WTC11 (cell line): ENCODE measurements around the gene IFNG-AS1. TPM values are rescaled to one million over a fixed set of nuclear protein-coding genes. Genes with fewer than 3 reads are reported as not detected.

Experiments used
- ATAC-seq: fragments of 200-7000 bp; cut with Tn5 transposase; 2 replicates; pipeline ENCODE4 v1.10.0; 2021; ENCODE audit warnings: mild to moderate bottlenecking, moderate library complexity
- CTCF ChIA-PET: fragments of 300-600 bp; sonication (Branson Sonifier 250); formaldehyde crosslinking; loops from one replicate; lab custom pipeline; 2021; ENCODE audit warnings: antibody characterized with exemption; lab: Charles Lee
- POLR2A ChIA-PET: fragments of 350-600 bp; sonication (Branson Sonifier 250); formaldehyde crosslinking; loops from one replicate; lab custom pipeline; 2021; ENCODE audit warnings: antibody characterized with exemption; lab: Charles Lee
- DNase-seq: peaks from one replicate; pipeline ENCODE4 v3.0.0; 2021; ENCODE audit warnings: low spot score
- H3K27ac Mint-ChIP-seq: 2 replicates; pipeline ENCODE4 v1.8.0; 2021; ENCODE audit warnings: mixed read lengths
- H3K27me3 Mint-ChIP-seq: 2 replicates; pipeline ENCODE4 v1.8.0; 2021; ENCODE audit warnings: low read depth, mild to moderate bottlenecking, moderate library complexity, mixed read lengths
- H3K36me3 Mint-ChIP-seq: 2 replicates; pipeline ENCODE4 v1.8.0; 2021; ENCODE audit warnings: mixed read lengths
- H3K4me1 Mint-ChIP-seq: 2 replicates; pipeline ENCODE4 v1.8.0; 2022; ENCODE audit warnings: mixed read lengths
- H3K4me3 Mint-ChIP-seq: 2 replicates; pipeline ENCODE4 v1.8.0; 2021; ENCODE audit warnings: mild to moderate bottlenecking, moderate library complexity, mixed read lengths
- H3K9me3 Mint-ChIP-seq: 2 replicates; pipeline ENCODE4 v1.8.0; 2021; ENCODE audit warnings: mixed read lengths
- E2F1 ChIP-seq: sonication (generic); formaldehyde crosslinking; IDR thresholded peaks from 2 replicates; pipeline ENCODE4 v1.8.0; 2022; ENCODE audit warnings: mild to moderate bottlenecking, missing genetic modification reagents
- ELF4 ChIP-seq: sonication (generic); formaldehyde crosslinking; IDR thresholded peaks from 2 replicates; pipeline ENCODE4 v1.8.1; 2022; ENCODE audit warnings: low read depth, mild to moderate bottlenecking, moderate library complexity, missing genetic modification reagents
- ERG ChIP-seq: fragments of 250-450 bp; sonication (Bioruptor Pico); IDR thresholded peaks from 2 replicates; pipeline ENCODE4 v1.8.0; 2021; ENCODE audit warnings: mild to moderate bottlenecking
- ETV6 ChIP-seq: sonication (generic); formaldehyde crosslinking; IDR thresholded peaks from 2 replicates; pipeline ENCODE4 v1.8.1; 2022; ENCODE audit warnings: mild to moderate bottlenecking, missing genetic modification reagents
- FOXK1 ChIP-seq: sonication (generic); formaldehyde crosslinking; IDR thresholded peaks from 2 replicates; pipeline ENCODE4 v1.8.0; 2022; ENCODE audit warnings: mild to moderate bottlenecking, moderate library complexity, missing genetic modification reagents
- KAT7 ChIP-seq: sonication (generic); formaldehyde crosslinking; IDR thresholded peaks from 2 replicates; pipeline ENCODE4 v1.8.1; 2023; ENCODE audit warnings: missing genetic modification reagents, mild to moderate bottlenecking, borderline replicate concordance
- MYBL2 ChIP-seq: sonication (generic); formaldehyde crosslinking; IDR thresholded peaks from 2 replicates; pipeline ENCODE4 v1.8.1; 2023; ENCODE audit warnings: mild to moderate bottlenecking, moderate library complexity, missing genetic modification reagents
- NFE2L1 ChIP-seq: sonication (generic); formaldehyde crosslinking; IDR thresholded peaks from 2 replicates; pipeline ENCODE4 v1.8.1; 2023; ENCODE audit warnings: missing genetic modification reagents
- SMAD4 ChIP-seq: sonication (generic); formaldehyde crosslinking; IDR thresholded peaks from 2 replicates; pipeline ENCODE4 v1.8.0; 2022; ENCODE audit warnings: mild to moderate bottlenecking, missing genetic modification reagents
- ZBTB43 ChIP-seq: sonication (generic); formaldehyde crosslinking; IDR thresholded peaks from 2 replicates; pipeline ENCODE4 v1.8.1; 2023; ENCODE audit warnings: mild to moderate bottlenecking, missing genetic modification reagents
- ZNF317 ChIP-seq: sonication (generic); formaldehyde crosslinking; IDR thresholded peaks from 2 replicates; pipeline ENCODE4 v1.8.1; 2023; ENCODE audit warnings: low read depth, mild to moderate bottlenecking, moderate library complexity, missing genetic modification reagents, borderline replicate concordance
- ZNF423 ChIP-seq: fragments of 250-450 bp; sonication (Bioruptor Pico); IDR thresholded peaks from 2 replicates; pipeline ENCODE4 v2.1.2; 2022; ENCODE audit warnings: mild to moderate bottlenecking, moderate library complexity
- ZNF512 ChIP-seq: sonication (generic); formaldehyde crosslinking; IDR thresholded peaks from 2 replicates; pipeline ENCODE4 v1.8.1; 2022; ENCODE audit warnings: missing genetic modification reagents, borderline replicate concordance
- ZNF671 ChIP-seq: fragments of 250-450 bp; sonication (Bioruptor Pico); IDR thresholded peaks from 2 replicates; pipeline ENCODE4 v1.8.0; 2021; ENCODE audit warnings: mild to moderate bottlenecking
- total RNA-seq: library from RNA; stranded (reverse); gene quantifications from 3 replicates; pipeline ENCODE4 v1.2.3, GENCODE V29; 2021
- TF ChIP-seq, protein P1 (sequence below): fragments of 250-450 bp; sonication (Bioruptor Pico); conservative IDR thresholded peaks from 2 replicates; pipeline ENCODE4 v1.9.0; 2021; ENCODE audit warnings: mild to moderate bottlenecking
- TF ChIP-seq, protein P2 (sequence below): fragments of 250-450 bp; sonication (Bioruptor Pico); IDR thresholded peaks from 2 replicates; pipeline ENCODE4 v1.9.0; 2021; ENCODE audit warnings: mild to moderate bottlenecking, borderline replicate concordance
- TF ChIP-seq, protein P3 (sequence below): sonication (generic); formaldehyde crosslinking; IDR thresholded peaks from 2 replicates; pipeline ENCODE4 v1.8.0; 2022; ENCODE audit warnings: mild to moderate bottlenecking, missing genetic modification reagents
- TF ChIP-seq, protein P4 (sequence below): sonication (generic); formaldehyde crosslinking; IDR thresholded peaks from 2 replicates; pipeline ENCODE4 v1.8.0; 2022; ENCODE audit warnings: missing genetic modification reagents

Gene IFNG-AS1
- total RNA-seq, 1 experiment from 2014 or later: not detected

GRCh38 chr12:68056300-68056699 lies 67.1 kb downstream of the IFNG-AS1 start:
- ChIA-PET CTCF (no interaction called here), POLR2A (no interaction called here)
- DNase-seq (no peak), ATAC-seq (no peak)
- H3K36me3 Mint-ChIP-seq: peaks cover 21% of the 10 kb centered on the region
- H3K4me3 Mint-ChIP-seq: no peak overlapping the region
- no peaks in the 10 kb centered on the region for H3K4me1 Mint-ChIP-seq
- H3K9me3 Mint-ChIP-seq: peaks cover 51% of the 10 kb centered on the region
- peaks cover 1% of the 10 kb centered on the region; the same call in 1 of the 2 replicates for H3K27me3 Mint-ChIP-seq
- no peak for TF ChIP-seq ZBTB43 (CRISPR knock-in tag)
- TF ChIP-seq, protein P1, sequence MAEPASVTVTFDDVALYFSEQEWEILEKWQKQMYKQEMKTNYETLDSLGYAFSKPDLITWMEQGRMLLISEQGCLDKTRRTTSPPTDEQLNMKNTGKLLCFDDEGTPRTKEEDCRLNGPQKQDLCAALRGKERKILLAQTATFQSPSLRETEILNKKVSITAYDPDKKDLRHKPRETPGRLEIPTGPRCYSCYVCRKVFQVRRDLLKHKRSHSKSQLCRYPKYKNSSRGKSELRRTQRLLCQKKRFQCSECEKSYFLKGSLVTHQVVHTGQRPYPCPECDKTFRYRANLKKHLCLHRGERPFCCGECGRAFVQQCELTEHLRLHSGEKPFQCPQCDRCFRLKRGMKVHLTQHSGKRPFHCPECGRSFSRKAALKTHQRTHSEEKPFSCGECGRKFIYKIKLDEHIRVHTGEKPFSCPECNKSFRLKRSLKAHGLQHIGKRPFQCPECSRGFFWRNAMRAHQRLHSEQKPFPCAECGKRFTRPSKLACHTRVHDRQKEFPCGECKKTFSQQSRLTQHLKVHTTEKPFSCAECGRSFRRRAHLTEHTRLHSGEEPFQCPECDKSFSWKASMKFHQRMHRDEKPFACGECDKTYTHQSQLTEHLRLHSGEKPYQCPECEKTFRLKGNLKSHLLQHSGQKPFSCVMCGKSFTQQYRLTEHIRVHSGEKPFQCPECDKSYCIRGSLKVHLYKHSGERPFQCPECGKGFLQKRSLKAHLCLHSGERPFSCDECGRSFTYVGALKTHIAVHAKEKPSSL (CRISPR knock-in tag): no peak
- no peak for TF ChIP-seq NFE2L1 (CRISPR knock-in tag)
- TF ChIP-seq ZNF671 (CRISPR knock-in tag): no peak
- TF ChIP-seq FOXK1 (CRISPR knock-in tag): no peak
- TF ChIP-seq ELF4: no peak
- TF ChIP-seq ZNF423 (CRISPR knock-in tag): no peak
- TF ChIP-seq ETV6 (CRISPR knock-in tag): no peak
- TF ChIP-seq, protein P2, sequence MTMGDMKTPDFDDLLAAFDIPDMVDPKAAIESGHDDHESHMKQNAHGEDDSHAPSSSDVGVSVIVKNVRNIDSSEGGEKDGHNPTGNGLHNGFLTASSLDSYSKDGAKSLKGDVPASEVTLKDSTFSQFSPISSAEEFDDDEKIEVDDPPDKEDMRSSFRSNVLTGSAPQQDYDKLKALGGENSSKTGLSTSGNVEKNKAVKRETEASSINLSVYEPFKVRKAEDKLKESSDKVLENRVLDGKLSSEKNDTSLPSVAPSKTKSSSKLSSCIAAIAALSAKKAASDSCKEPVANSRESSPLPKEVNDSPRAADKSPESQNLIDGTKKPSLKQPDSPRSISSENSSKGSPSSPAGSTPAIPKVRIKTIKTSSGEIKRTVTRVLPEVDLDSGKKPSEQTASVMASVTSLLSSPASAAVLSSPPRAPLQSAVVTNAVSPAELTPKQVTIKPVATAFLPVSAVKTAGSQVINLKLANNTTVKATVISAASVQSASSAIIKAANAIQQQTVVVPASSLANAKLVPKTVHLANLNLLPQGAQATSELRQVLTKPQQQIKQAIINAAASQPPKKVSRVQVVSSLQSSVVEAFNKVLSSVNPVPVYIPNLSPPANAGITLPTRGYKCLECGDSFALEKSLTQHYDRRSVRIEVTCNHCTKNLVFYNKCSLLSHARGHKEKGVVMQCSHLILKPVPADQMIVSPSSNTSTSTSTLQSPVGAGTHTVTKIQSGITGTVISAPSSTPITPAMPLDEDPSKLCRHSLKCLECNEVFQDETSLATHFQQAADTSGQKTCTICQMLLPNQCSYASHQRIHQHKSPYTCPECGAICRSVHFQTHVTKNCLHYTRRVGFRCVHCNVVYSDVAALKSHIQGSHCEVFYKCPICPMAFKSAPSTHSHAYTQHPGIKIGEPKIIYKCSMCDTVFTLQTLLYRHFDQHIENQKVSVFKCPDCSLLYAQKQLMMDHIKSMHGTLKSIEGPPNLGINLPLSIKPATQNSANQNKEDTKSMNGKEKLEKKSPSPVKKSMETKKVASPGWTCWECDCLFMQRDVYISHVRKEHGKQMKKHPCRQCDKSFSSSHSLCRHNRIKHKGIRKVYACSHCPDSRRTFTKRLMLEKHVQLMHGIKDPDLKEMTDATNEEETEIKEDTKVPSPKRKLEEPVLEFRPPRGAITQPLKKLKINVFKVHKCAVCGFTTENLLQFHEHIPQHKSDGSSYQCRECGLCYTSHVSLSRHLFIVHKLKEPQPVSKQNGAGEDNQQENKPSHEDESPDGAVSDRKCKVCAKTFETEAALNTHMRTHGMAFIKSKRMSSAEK: no peak
- TF ChIP-seq, protein P3, sequence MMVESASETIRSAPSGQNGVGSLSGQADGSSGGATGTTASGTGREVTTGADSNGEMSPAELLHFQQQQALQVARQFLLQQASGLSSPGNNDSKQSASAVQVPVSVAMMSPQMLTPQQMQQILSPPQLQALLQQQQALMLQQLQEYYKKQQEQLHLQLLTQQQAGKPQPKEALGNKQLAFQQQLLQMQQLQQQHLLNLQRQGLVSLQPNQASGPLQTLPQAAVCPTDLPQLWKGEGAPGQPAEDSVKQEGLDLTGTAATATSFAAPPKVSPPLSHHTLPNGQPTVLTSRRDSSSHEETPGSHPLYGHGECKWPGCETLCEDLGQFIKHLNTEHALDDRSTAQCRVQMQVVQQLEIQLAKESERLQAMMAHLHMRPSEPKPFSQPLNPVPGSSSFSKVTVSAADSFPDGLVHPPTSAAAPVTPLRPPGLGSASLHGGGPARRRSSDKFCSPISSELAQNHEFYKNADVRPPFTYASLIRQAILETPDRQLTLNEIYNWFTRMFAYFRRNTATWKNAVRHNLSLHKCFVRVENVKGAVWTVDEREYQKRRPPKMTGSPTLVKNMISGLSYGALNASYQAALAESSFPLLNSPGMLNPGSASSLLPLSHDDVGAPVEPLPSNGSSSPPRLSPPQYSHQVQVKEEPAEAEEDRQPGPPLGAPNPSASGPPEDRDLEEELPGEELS (CRISPR knock-in tag): no peak
- TF ChIP-seq MYBL2 (CRISPR knock-in tag): no peak
- no peak for TF ChIP-seq ZNF512
- TF ChIP-seq ZNF317: no peak
- TF ChIP-seq, protein P4, sequence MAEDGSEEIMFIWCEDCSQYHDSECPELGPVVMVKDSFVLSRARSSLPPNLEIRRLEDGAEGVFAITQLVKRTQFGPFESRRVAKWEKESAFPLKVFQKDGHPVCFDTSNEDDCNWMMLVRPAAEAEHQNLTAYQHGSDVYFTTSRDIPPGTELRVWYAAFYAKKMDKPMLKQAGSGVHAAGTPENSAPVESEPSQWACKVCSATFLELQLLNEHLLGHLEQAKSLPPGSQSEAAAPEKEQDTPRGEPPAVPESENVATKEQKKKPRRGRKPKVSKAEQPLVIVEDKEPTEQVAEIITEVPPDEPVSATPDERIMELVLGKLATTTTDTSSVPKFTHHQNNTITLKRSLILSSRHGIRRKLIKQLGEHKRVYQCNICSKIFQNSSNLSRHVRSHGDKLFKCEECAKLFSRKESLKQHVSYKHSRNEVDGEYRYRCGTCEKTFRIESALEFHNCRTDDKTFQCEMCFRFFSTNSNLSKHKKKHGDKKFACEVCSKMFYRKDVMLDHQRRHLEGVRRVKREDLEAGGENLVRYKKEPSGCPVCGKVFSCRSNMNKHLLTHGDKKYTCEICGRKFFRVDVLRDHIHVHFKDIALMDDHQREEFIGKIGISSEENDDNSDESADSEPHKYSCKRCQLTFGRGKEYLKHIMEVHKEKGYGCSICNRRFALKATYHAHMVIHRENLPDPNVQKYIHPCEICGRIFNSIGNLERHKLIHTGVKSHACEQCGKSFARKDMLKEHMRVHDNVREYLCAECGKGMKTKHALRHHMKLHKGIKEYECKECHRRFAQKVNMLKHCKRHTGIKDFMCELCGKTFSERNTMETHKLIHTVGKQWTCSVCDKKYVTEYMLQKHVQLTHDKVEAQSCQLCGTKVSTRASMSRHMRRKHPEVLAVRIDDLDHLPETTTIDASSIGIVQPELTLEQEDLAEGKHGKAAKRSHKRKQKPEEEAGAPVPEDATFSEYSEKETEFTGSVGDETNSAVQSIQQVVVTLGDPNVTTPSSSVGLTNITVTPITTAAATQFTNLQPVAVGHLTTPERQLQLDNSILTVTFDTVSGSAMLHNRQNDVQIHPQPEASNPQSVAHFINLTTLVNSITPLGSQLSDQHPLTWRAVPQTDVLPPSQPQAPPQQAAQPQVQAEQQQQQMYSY (CRISPR knock-in tag): no peak
- no peak for TF ChIP-seq KAT7
- TF ChIP-seq E2F1: no peak
- TF ChIP-seq ERG (CRISPR knock-in tag): no peak
- TF ChIP-seq SMAD4 (CRISPR knock-in tag): no peak
- H3K27ac Mint-ChIP-seq: no peak overlapping the region
